ENCODE measurements around the gene B4GALT4.
"Not testable (repeated sequence)": the region's sequence is repeated elsewhere in the genome, so short reads cannot be mapped to it uniquely, and the experiment has no call there.

The B4GALT4 gene, protein sequence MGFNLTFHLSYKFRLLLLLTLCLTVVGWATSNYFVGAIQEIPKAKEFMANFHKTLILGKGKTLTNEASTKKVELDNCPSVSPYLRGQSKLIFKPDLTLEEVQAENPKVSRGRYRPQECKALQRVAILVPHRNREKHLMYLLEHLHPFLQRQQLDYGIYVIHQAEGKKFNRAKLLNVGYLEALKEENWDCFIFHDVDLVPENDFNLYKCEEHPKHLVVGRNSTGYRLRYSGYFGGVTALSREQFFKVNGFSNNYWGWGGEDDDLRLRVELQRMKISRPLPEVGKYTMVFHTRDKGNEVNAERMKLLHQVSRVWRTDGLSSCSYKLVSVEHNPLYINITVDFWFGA

DNA sequence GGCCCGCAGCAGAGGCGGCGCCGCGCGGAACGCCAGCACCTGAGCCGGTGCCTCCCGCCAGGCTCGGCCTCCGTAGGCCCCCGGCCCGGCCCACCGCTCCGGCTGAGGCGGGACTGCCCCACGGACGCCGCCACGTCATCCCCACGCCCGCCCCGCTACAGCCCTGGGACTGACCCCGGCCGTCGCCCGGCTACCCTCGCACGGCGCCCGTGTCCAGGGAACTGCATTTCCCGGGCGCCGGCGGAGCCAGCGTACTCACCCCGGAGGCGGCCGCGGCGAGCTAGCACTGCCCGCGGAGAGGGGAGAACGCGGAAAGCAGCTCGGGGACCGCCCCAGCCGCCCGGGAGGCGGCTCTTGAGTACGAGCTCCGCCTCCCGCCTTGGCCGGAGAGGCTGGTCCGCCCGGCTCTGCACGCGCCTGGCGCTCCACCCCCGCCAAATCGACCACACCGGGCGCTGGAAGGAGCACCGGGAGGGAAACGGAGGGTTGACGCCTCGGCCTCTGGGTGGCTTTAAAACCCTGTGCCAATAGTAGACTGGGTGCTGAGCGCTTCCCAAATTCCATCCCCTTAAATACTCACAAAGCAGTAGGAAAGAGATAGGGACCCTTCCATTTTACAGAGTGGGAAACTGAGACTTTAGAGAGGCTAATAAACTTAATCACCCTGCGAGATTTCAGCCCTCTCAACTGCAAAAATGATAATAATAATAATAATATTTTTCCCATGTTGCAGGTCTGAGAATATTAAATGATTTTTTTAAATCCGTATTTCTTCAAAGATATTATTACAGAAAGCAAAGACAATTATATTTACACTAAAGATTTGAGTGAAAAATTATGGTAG, at the start of gene B4GALT4:
Gene B4GALT4 (minus strand): TSS at position 288 of the 844 bp plus-strand sequence. CDS start 10,779 bp downstream, outside the sequence.
- DNase-seq (ENCODE audit: low read depth) = peak; percentile 53

- no peak for DNase-seq (ENCODE audit: low read depth)
Observed at GRCh38 chr3:119289404-119289770, 48.7 kb upstream of the B4GALT4 start.

DNA sequence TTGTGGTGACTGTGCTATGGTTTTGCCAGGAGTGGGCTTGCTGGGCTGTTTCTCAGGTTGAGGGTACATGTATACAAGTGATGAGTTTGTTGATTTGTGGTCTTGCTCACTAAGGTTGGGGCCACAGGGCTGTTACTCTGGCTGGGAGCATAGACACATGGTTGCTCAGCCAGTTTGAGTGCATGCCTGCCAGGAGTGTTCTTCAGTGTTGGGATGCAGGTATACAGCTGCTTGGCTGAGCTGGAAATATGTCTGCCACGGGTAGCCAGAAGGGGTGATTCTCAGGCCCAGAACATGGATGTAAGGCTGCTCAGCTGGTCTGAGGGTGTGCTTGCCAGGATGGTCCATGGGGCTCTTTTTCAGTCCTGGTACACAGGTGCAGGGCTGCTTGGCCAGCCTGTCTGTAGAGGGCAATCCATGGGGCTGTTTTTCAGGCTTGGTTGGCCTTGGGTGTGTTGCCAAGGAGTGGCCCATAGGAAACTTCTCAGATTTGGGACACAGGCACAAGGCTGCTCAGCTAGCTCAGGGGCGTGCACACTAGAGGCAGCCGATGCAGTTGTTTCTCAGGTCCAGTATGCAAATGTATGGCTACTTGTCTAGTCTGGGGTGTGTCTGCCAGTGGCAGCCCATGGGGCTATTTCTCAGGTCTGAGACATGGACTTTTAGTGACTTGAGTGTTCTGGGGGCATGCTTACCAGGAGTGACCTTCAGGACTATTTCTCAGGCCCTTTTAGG, 48.2 kb upstream of the B4GALT4 start:
- no peak for DNase-seq (ENCODE audit: low read depth)

GRCh38 chr3:119279584-119280243, 39.0 kb upstream of the B4GALT4 start:
- DNase-seq (ENCODE audit: low read depth) = no peak

DNA sequence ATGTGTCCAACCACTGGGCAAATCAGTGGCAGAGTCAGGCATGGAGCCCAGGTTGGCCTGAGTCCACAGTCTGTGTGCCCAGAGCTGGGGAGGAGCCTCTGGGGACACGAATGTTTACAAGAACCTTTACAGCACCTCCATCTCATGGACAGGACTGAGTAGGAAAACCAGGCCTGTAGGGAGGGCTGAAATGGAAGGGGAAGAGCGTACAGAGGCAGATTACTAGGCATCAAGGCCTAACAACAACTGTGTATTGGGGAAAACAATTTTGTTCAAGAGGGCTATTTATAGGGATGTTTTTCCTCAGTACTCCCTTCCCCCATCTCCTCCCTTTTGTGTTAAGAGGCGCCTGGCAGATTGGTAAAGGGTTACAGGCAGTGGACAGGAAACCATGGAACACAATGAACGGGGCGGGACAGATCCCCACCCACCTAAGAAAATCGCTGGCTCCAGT, 38.5 kb upstream of the B4GALT4 start:
- no peak for DNase-seq (ENCODE audit: low read depth)

- no peak for DNase-seq (ENCODE audit: low read depth)
Observed at GRCh38 chr3:119276680-119277079, 36.0 kb upstream of the B4GALT4 start.

DNA sequence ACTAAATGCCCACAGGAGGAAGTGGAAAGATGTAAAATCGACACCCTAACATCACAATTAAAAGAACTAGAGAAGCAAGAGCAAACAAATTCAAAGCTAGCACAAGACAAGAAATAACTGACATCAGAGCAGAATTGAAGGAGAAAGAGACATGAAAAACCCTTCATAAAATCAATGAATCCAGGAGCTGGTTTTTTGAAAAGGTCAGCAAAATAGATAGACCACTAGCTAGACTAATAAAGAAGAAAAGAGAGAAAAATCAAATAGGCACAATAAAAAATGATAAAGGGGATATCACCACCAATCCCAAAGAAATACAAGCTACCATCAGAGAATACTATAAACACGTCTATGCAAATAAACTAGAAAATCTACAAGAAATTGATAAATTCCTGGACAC, 29.5 kb upstream of the B4GALT4 start:
- DNase-seq (ENCODE audit: low read depth) = not testable (repeated sequence)

DNA sequence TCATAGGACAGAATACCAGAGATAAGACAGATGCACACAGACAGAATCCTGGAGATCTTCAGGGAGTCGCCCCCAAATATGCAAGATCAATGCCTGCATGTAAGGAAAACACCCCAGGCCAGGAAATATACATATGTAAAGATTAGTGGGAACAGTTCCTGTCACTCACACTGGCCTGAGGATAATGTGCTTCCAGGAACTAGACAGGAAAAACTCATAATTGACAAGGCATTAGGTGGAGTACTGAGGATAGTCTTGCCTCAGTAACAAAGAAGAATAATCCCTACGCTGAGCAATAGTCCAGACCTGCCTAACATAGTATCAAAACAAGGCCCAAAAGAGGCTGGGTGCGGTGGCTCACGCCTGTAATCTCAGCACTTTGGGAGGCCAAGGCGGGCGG, 20.4 kb upstream of the B4GALT4 start:
- DNase-seq (ENCODE audit: low read depth) = no peak

- DNase-seq (ENCODE audit: low read depth) = no peak
Observed at GRCh38 chr3:119259821-119260220, 19.1 kb upstream of the B4GALT4 start.

- DNase-seq (ENCODE audit: low read depth) = no peak
Observed at GRCh38 chr3:119258915-119259314, 18.2 kb upstream of the B4GALT4 start.

DNA sequence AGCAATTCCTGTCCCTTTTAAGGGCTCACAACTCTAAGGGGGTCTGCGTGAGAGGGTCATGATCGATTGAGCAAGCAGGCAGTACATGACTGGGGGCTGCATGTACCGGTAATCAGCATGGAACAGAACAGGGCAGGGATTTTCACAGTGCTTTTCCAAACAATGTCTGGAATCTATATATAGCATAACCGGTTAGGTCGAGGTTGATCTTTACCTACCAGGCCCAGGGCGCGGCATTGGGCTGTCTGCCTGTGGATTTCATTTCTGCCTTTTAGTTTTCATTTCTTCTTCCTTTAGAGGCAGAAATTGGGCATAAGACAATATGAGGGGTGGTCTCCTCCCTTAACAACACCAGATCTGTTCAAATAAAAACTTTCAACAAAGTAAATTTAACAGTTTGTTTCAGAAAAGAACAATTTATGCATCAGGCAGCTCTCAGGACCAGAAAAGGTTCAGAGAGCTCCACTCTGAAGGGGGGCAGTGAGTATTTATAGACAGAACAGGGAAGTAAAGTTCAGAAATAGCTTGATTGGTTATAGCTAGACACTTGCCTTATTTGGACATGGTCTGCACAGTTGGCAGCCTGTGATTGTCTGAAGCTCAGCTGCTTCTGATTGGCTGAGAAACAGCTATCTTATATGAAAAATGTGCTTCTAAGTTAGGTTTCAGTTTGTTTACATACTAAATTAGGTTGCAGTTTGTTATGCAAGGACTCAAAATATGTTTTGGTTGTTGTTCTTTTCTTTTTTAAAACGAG, 17.2 kb upstream of the B4GALT4 start:
- no peak for DNase-seq (ENCODE audit: low read depth)

GRCh38 chr3:119257111-119257510, 16.4 kb upstream of the B4GALT4 start:
- no peak for DNase-seq (ENCODE audit: low read depth)

GRCh38 chr3:119255214-119255613, 14.5 kb upstream of the B4GALT4 start:
- DNase-seq (ENCODE audit: low read depth) = no peak

GRCh38 chr3:119245778-119246177, 5.1 kb upstream of the B4GALT4 start:
- DNase-seq (ENCODE audit: low read depth) = no peak

DNA sequence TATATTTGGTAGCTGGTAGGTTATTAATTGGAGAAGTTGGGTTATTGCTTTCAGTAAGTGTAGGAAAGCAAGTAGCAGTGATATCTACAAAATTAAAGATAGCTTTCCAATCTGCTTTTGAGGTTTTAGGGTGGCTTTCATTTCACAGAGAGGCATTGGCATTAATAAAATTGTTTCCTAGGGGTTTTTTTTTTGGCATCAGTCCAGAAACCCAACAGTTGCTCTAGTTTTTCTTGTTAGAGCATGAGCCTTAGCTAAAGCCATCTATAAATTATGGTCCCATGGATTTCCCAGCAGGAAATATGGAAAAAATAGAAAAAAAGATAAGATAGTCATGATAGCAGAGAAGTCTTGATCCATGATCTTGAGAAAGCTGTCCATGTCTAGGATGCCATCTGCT, 3.0 kb upstream of the B4GALT4 start:
- DNase-seq (ENCODE audit: low read depth) = no peak

- DNase-seq (ENCODE audit: low read depth) = not testable (repeated sequence)
Observed at GRCh38 chr3:119243058-119243529, 2.4 kb upstream of the B4GALT4 start.

- not testable (repeated sequence) for DNase-seq (ENCODE audit: low read depth)
Observed at GRCh38 chr3:119242387-119243057, 1.8 kb upstream of the B4GALT4 start.

- DNase-seq (ENCODE audit: low read depth) = no peak
Observed at GRCh38 chr3:119240101-119240590, 532 bp downstream of the B4GALT4 start.

DNA sequence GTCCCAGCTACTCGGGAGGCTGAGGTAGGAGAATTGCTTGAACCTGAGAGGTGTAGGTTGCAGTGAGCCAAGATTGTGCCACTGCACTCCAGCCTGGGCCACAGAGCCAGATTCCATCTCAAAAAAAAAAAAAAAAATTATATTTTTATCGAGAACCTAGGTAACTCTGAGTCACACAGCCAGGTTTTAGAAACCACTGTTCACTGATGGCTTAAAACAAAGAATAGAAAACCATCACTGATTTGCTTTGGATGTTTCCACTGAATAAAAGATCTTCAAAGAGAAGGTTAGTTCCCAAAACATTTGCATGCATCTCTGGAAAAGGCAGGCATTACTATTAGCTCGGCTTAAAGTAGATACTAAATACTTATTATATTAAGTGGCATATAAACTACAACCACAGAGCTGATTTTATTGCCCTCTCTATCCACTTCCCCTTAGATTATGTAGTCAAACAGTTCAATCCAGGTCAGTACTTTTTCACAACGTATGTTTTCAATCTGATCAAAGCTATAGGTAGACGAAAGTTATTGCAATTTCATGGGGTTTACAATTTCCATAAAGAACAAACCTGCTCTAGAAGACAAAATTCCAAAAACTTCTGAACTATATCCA, 1.4 kb downstream of the B4GALT4 start:
- DNase-seq (ENCODE audit: low read depth) = no peak

GRCh38 chr3:119238363-119238762, 2.3 kb downstream of the B4GALT4 start:
- no peak for DNase-seq (ENCODE audit: low read depth)

Measured in non-pigmented ciliary epithelial cell (primary cell).